ENCODE measurements around the gene C1orf232. TPM values are rescaled to one million over a fixed set of nuclear protein-coding genes. Genes with fewer than 3 reads are reported as not detected.

Gene C1orf232
- total and polyA plus RNA-seq, 2 of the 8 experiments (the other 6 are each of a cell fraction or from before 2014, with no cell fraction given), result not detected

- Histone ChIP-seq H3K9ac (replicated peaks in 1 of 4; ENCODE audit: extremely low read depth in 1 of 4, low read depth in 3 of 4, low read length in 3 of 4) (no peak overlapping the region), H3K79me2 (ENCODE audit: control insufficient read depth in 1 of 2, insufficient read depth in 2 of 2, low read length in 2 of 2) (no peaks in the 10 kb centered on the region), H3K4me3 (ENCODE audit: extremely low read depth in 1 of 4, insufficient read depth in 2 of 4, low read depth in 3 of 4, low read length in 4 of 4) (no peak overlapping the region), H2BK12ac (ENCODE audit: low read depth, low read length) (no peak overlapping the region), H2BK120ac (replicated peaks; ENCODE audit: low read depth, low read length) (no peak overlapping the region), H3K4me1 (replicated peaks in 1 of 4; ENCODE audit: control insufficient read depth in 3 of 4, insufficient read depth in 4 of 4, low read length in 3 of 4) (no peaks in the 10 kb centered on the region), H3K4me2 (ENCODE audit: insufficient read depth in 1 of 2, low read depth in 2 of 2, low read length in 2 of 2) (no peak overlapping the region), H4K8ac (ENCODE audit: extremely low read depth, insufficient read depth, low read length) (no peak overlapping the region), H4K5ac (ENCODE audit: insufficient read length, low read depth, low read length) (no peak overlapping the region), H3K23me2 (ENCODE audit: low read depth, low read length) (no peaks in the 10 kb centered on the region), H3K18ac (ENCODE audit: extremely low read depth, low read length) (no peak overlapping the region), H3K14ac (ENCODE audit: insufficient read length) (no peak overlapping the region), H3K27me3 (replicated peaks in 1 of 4; ENCODE audit: control insufficient read depth in 3 of 4, extremely low read depth in 1 of 4, insufficient read depth in 3 of 4, low read length in 3 of 4) (no peaks in the 10 kb centered on the region), H2BK5ac (ENCODE audit: low read depth, low read length) (no peak overlapping the region), H3K79me1 (ENCODE audit: low read depth, low read length) (no peaks in the 10 kb centered on the region), H2AFZ (ENCODE audit: low read length) (no peak overlapping the region), H3K56ac (replicated peaks; ENCODE audit: insufficient read length, low read depth, low read length) (no peak overlapping the region), H3K4ac (replicated peaks; ENCODE audit: insufficient read length, low read depth, low read length) (no peak overlapping the region), H3K23ac (ENCODE audit: insufficient read length) (no peak overlapping the region), H4K91ac (replicated peaks; ENCODE audit: insufficient read length, low read length) (no peak overlapping the region), H2AK5ac (ENCODE audit: low read depth, low read length) (no peak overlapping the region), H3K36me3 (ENCODE audit: control insufficient read depth in 2 of 4, insufficient read depth in 4 of 4, low read length in 3 of 4) (peaks cover 0 to 10% (median 3%) of the 10 kb centered on the region in 4 experiments; a peak in 4 of 8 replicates), H2BK15ac (ENCODE audit: low read length) (no peak overlapping the region), H3K9me3 (ENCODE audit: insufficient read depth in 2 of 2, low read depth in 1 of 2, low read length in 1 of 2) (no peaks in the 10 kb centered on the region), H4K20me1 (replicated peaks in 1 of 2; ENCODE audit: control insufficient read depth in 1 of 2, insufficient read depth in 2 of 2, low read length in 2 of 2) (no peaks in the 10 kb centered on the region), H2BK20ac (ENCODE audit: low read length) (no peak overlapping the region), H3K27ac (ENCODE audit: low read depth, low read length) (no peak overlapping the region)
- ChIA-PET CTCF (ENCODE audit: partially characterized antibody) (interaction anchor here (0.7 to 12.6 kb wide), 3 partner anchors 11 to 570 kb away, joined by 4 to 159 read pairs (median 7); partner anchors contain the start of genes C1orf232, CEP85, CNKSR1 and ZNF593), POLR2A (ENCODE audit: partially characterized antibody) (interaction anchor here (0.8 to 1.5 kb wide), 2 partner anchors 11 to 20 kb away, joined by 4 to 5 read pairs; no protein-coding TSS in a partner anchor)
- DNase-seq (ENCODE audit: low read depth in 1 of 2, low spot score in 2 of 2) (no peak), FAIRE-seq (no peak)
- 97% methylated on average over 21 of the region's 21 CpGs; no CpG with 5 or more reads in 1 of the 2 experiments for WGBS, 2 experiments (ENCODE audit: extremely low coverage in 1 of 2, insufficient coverage in 1 of 2, insufficient read length in 1 of 2, insufficient replicate concordance in 2 of 2, low coverage in 1 of 2, low lambda C conversion rate in 2 of 2, missing lambda C conversion rate in 1 of 2)
- TF ChIP-seq CEBPB (IDR thresholded peaks at IDR 0.05; ENCODE audit: low read depth, low read length) (no peak), ATF3 (IDR thresholded peaks at IDR 0.05; ENCODE audit: insufficient read depth, low read depth, low read length) (no peak), TBP (IDR thresholded peaks at IDR 0.05; ENCODE audit: low read depth, low read length) (no peak), RXRA (IDR thresholded peaks at IDR 0.05; ENCODE audit: insufficient read depth, low read depth, low read length) (no peak), SP2 (IDR thresholded peaks at IDR 0.05; ENCODE audit: low read length) (no peak), SIN3A (conservative IDR thresholded peaks at IDR 0.05 in 1 of 2, IDR thresholded peaks at IDR 0.05 in 1 of 2; ENCODE audit: low read depth in 1 of 2, low read length in 2 of 2) (no peak), PHF8 (conservative IDR thresholded peaks at IDR 0.05; ENCODE audit: low read depth, low read length) (no peak)
- TF ChIP-seq, protein P1, sequence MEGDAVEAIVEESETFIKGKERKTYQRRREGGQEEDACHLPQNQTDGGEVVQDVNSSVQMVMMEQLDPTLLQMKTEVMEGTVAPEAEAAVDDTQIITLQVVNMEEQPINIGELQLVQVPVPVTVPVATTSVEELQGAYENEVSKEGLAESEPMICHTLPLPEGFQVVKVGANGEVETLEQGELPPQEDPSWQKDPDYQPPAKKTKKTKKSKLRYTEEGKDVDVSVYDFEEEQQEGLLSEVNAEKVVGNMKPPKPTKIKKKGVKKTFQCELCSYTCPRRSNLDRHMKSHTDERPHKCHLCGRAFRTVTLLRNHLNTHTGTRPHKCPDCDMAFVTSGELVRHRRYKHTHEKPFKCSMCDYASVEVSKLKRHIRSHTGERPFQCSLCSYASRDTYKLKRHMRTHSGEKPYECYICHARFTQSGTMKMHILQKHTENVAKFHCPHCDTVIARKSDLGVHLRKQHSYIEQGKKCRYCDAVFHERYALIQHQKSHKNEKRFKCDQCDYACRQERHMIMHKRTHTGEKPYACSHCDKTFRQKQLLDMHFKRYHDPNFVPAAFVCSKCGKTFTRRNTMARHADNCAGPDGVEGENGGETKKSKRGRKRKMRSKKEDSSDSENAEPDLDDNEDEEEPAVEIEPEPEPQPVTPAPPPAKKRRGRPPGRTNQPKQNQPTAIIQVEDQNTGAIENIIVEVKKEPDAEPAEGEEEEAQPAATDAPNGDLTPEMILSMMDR (IDR thresholded peaks at IDR 0.05; ENCODE audit: control extremely low read depth in 1 of 3, insufficient read depth in 1 of 3, low read depth in 1 of 3, low read length in 3 of 3), result no peak
- TF ChIP-seq, protein P2, sequence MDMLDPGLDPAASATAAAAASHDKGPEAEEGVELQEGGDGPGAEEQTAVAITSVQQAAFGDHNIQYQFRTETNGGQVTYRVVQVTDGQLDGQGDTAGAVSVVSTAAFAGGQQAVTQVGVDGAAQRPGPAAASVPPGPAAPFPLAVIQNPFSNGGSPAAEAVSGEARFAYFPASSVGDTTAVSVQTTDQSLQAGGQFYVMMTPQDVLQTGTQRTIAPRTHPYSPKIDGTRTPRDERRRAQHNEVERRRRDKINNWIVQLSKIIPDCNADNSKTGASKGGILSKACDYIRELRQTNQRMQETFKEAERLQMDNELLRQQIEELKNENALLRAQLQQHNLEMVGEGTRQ (IDR thresholded peaks at IDR 0.05; ENCODE audit: low read length), result no peak
Observed at GRCh38 chr1:26184883-26185282, 16.1 kb upstream of the C1orf232 start.

All from H1 (cell line).